Parathyroid adenoma (tissue), 2 donors: ENCODE measurements around the gene INSC.

Experiments used
- H2AFZ ChIP-seq: fragments of 300-600 bp; sonication (generic); one replicate; pipeline ENCODE4 v1.7.0; 2017; ENCODE audit warnings: antibody characterized with exemption, mild to moderate bottlenecking
- H3K27ac ChIP-seq: fragments of 300-600 bp; sonication (generic); one replicate; pipeline ENCODE4 v1.7.0; 2017
- H3K27me3 ChIP-seq: fragments of 300-600 bp; sonication (generic); one replicate; pipeline ENCODE4 v1.7.0; 2017; ENCODE audit warnings: low read length; ENCODE audit not compliant: control insufficient read depth, insufficient read depth
- H3K36me3 ChIP-seq: fragments of 300-600 bp; sonication (generic); one replicate; pipeline ENCODE4 v1.7.0; 2017; ENCODE audit warnings: low read length; ENCODE audit not compliant: control insufficient read depth, insufficient read depth
- H3K4me1 ChIP-seq: fragments of 300-600 bp; sonication (generic); one replicate; pipeline ENCODE4 v1.7.0; 2017; ENCODE audit warnings: control low read depth
- H3K4me2 ChIP-seq: fragments of 300-600 bp; sonication (generic); one replicate; pipeline ENCODE4 v1.7.0; 2017; ENCODE audit warnings: low read length
- H3K4me3 ChIP-seq: fragments of 300-600 bp; sonication (generic); one replicate; pipeline ENCODE4 v1.7.0; 2017; ENCODE audit warnings: low read depth, low read length
- H3K79me2 ChIP-seq: fragments of 300-600 bp; sonication (generic); one replicate; pipeline ENCODE4 v1.7.0; 2017; ENCODE audit warnings: control low read depth
- H3K9ac ChIP-seq: fragments of 300-600 bp; sonication (generic); one replicate; pipeline ENCODE4 v1.7.0; 2017; ENCODE audit warnings: mild to moderate bottlenecking
- H3K9me3 ChIP-seq: fragments of 300-600 bp; sonication (generic); one replicate; pipeline ENCODE4 v1.7.0; 2017; ENCODE audit warnings: low read length; ENCODE audit not compliant: control insufficient read depth
- CTCF ChIP-seq: fragments of 300-600 bp; sonication (generic); IDR thresholded peaks from one replicate; pipeline ENCODE4 v1.7.0; 2017; ENCODE audit warnings: antibody characterized with exemption, mild to moderate bottlenecking
- donor health status: primary hyperparathyroidism.

The INSC gene

DNA sequence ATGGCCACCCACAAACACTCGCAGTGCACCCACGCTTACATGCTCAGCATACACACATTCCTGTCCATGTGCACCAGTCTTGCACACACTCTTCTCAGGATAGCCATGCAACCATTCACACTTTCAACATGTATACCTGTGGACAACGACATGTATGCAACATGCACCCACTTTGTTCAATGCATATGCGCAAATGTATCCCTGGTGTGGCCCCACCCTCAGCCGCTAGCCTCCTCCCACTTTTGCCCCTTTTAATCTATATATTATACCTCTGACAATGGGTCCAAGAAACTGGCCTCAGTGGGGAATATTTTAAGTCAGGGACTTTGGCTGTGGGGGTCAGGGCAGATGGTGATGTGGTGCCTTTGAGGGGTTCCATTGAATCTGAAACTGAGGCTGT is 963 bp downstream of the INSC start:
- Histone ChIP-seq H3K4me1 (no peaks in the 10 kb centered on the region), H3K9ac (no peak overlapping the region), H3K79me2 (no peaks in the 10 kb centered on the region), H2AFZ (no peak overlapping the region), H3K27ac (no peak overlapping the region), H3K4me2 (no peak overlapping the region), H3K4me3 (no peak overlapping the region), H3K9me3 (no peaks in the 10 kb centered on the region), H3K27me3 (no peaks in the 10 kb centered on the region), H3K36me3 (no peaks in the 10 kb centered on the region)
- TF ChIP-seq CTCF, result no peak

DNA sequence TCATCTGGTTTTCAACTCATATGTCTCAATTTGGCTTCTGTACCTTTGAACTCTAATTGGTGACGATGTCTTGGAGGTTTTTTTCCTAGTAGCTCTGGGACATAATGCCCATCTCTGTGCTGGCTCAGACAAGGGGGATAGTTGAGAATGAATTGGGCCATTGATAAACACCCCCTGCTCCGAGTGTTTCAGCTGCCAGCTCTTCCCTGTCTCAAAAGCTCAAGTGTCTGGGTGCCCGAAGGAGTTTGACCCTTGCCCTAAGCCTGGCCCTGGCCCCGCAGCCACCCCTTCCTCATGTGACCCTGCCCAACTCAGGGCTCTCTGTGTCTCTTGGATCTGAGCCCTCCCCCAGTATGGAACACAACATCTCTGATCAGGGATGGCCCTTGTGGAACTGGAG is 3.0 kb downstream of the INSC start:
- Histone ChIP-seq H3K79me2 (no peaks in the 10 kb centered on the region), H3K4me3 (no peak overlapping the region), H3K36me3 (no peaks in the 10 kb centered on the region), H3K27me3 (no peaks in the 10 kb centered on the region), H3K4me1 (no peaks in the 10 kb centered on the region), H3K9me3 (no peaks in the 10 kb centered on the region), H3K4me2 (no peak overlapping the region), H3K27ac (no peak overlapping the region), H2AFZ (no peak overlapping the region), H3K9ac (no peak overlapping the region)
- TF ChIP-seq CTCF, result no peak

GRCh38 chr11:15118431-15118830 is 3.7 kb downstream of the INSC start:
- Histone ChIP-seq H3K27ac (no peak overlapping the region), H3K9me3 (no peaks in the 10 kb centered on the region), H3K4me2 (no peak overlapping the region), H2AFZ (no peak overlapping the region), H3K9ac (no peak overlapping the region), H3K4me1 (no peaks in the 10 kb centered on the region), H3K36me3 (no peaks in the 10 kb centered on the region), H3K27me3 (no peaks in the 10 kb centered on the region), H3K79me2 (no peaks in the 10 kb centered on the region), H3K4me3 (no peak overlapping the region)
- no peak for TF ChIP-seq CTCF

GRCh38 chr11:15119352-15119751 is 4.6 kb downstream of the INSC start:
- Histone ChIP-seq H3K4me2 (no peak overlapping the region), H3K27ac (no peak overlapping the region), H3K4me1 (no peaks in the 10 kb centered on the region), H3K9me3 (no peaks in the 10 kb centered on the region), H3K9ac (no peak overlapping the region), H3K4me3 (no peak overlapping the region), H3K27me3 (no peaks in the 10 kb centered on the region), H3K79me2 (no peaks in the 10 kb centered on the region), H3K36me3 (no peaks in the 10 kb centered on the region), H2AFZ (no peak overlapping the region)
- TF ChIP-seq CTCF, result no peak

- Histone ChIP-seq H3K9ac (no peak overlapping the region), H3K27ac (no peak overlapping the region), H3K9me3 (no peaks in the 10 kb centered on the region), H3K4me2 (no peak overlapping the region), H3K79me2 (no peaks in the 10 kb centered on the region), H2AFZ (no peak overlapping the region), H3K27me3 (no peaks in the 10 kb centered on the region), H3K4me3 (no peak overlapping the region), H3K36me3 (no peaks in the 10 kb centered on the region), H3K4me1 (no peaks in the 10 kb centered on the region)
- no peak for TF ChIP-seq CTCF
Measured at GRCh38 chr11:15119826-15120225, 5.1 kb downstream of the INSC start.
